PFSK-1 (cell line): ENCODE measurements around the gene GLRX2.

Experiments
- POLR2AphosphoS5 ChIP-seq: IDR thresholded peaks from 2 replicates; pipeline ENCODE4 v1.6.1; 2012; ENCODE audit warnings: low read depth, mild to moderate bottlenecking, control low read depth, low read length, moderate library complexity
- REST ChIP-seq, 2 experiments: IDR thresholded peaks; 2 replicates each; pipeline versions ENCODE4 v1.6.1 to v1.8.0; 2011 to 2012; ENCODE audit warnings: low read depth in 2 of 2, low read length in 2 of 2, control low read depth in 1 of 2, inconsistent platforms in 1 of 2, mild to moderate bottlenecking in 1 of 2, moderate library complexity in 1 of 2; ENCODE audit not compliant: insufficient read depth in 1 of 2
- TAF1 ChIP-seq: IDR thresholded peaks from 2 replicates; pipeline ENCODE4 v1.6.1; 2012; ENCODE audit warnings: low read length, control low read depth, borderline replicate concordance; ENCODE audit not compliant: insufficient read depth

DNA sequence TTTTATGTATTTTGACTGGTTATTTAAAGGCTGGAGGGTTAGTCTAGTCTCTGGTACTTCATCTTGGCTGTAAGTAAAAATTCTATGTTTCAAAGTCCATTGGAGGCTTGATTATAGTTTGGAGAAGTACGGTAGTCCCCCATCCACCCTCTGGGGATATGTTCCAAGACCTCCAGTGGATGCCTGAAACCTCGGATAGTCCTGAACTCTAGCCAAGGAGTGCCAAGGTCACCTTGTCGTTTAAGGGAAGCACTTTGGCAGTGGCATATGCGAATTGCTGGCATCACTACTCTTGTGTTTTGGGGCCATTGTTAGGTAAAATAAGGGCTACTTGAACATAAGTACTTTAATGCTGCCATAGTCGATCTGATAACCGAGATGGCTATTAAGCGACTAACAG is 35.0 kb upstream of the GLRX2 start:
- no peak for TF ChIP-seq POLR2AphosphoS5
- TF ChIP-seq TAF1, result no peak
- TF ChIP-seq REST (IDR thresholded peaks at IDR 0.05; ENCODE audit: insufficient read depth in 1 of 2, low read depth in 2 of 2, low read length in 2 of 2), result no peak
